Endothelial cell of umbilical vein (primary cell): ENCODE data around the gene FGA. TPM values are rescaled to one million over a fixed set of nuclear protein-coding genes. Genes with fewer than 3 reads are reported as not detected.

ENCODE experiments used
- BruUV-seq: library from RNA; stranded (reverse); fragments of 400-500 nt; replicated peaks from 2 replicates; lab custom pipeline; 2021; lab: Mats Ljungman, UMichigan
- CTCF ChIA-PET: fragments of 300-600, 350-600 bp; sonication (Branson Sonifier 250); formaldehyde crosslinking; loops from one replicate; lab custom pipeline; 2021; ENCODE audit warnings: antibody characterized with exemption, inconsistent platforms; lab: Charles Lee
- POLR2A ChIA-PET: fragments of 300-600, 350-600 bp; sonication (Branson Sonifier 250); formaldehyde crosslinking; loops from one replicate; lab custom pipeline; 2021; ENCODE audit warnings: antibody characterized with exemption, inconsistent platforms; lab: Charles Lee
- DNase-seq: peaks from one replicate; pipeline ENCODE4 v3.0.0-alpha.2; 2011; ENCODE audit warnings: low read depth, low spot score
- FAIRE-seq: peaks from 2 replicates; lab custom pipeline; 2011; peaks lifted over from hg19 to GRCh38; lab: Jason Lieb, UNC
- H2AFZ ChIP-seq: 2 replicates; pipeline ENCODE4 v1.6.0; 2012; ENCODE audit warnings: low read depth, low read length, control low read depth, inconsistent platforms
- H3K27ac ChIP-seq: 2 replicates; pipeline ENCODE4 v1.5.1; 2011; ENCODE audit warnings: low read depth, mild to moderate bottlenecking, control low read depth, low read length, moderate library complexity; ENCODE audit not compliant: insufficient read depth
- H3K27me3 ChIP-seq, 2 experiments: 2 replicates each; pipeline versions ENCODE4 v1.6.0 to v1.6.1; 2011; ENCODE audit warnings: low read length in 2 of 2, mixed read lengths in 1 of 2; ENCODE audit not compliant: control insufficient read depth in 2 of 2, insufficient read depth in 2 of 2
- H3K36me3 ChIP-seq, 2 experiments: 2 replicates in 1 of 2; 3 replicates in 1 of 2; pipeline ENCODE4 v1.5.1; 2011; ENCODE audit warnings: low read length in 2 of 2, mild to moderate bottlenecking in 1 of 2, moderate library complexity in 1 of 2; ENCODE audit not compliant: control insufficient read depth in 2 of 2, insufficient read depth in 2 of 2; ENCODE audit errors: extremely low read depth in 1 of 2
- H3K4me1 ChIP-seq: 3 replicates; pipeline ENCODE4 v1.5.1; 2011; ENCODE audit warnings: mild to moderate bottlenecking, low read length; ENCODE audit not compliant: control insufficient read depth, insufficient read depth; ENCODE audit errors: extremely low read depth
- H3K4me2 ChIP-seq: 2 replicates; pipeline ENCODE4 v1.6.1; 2011; ENCODE audit warnings: low read length, control low read depth, mixed read lengths; ENCODE audit not compliant: insufficient read depth
- H3K4me3 ChIP-seq, 3 experiments: fragments of 200-600 bp in 1 of 3; sonication (generic), shearing (Covaris generic) in 1 of 3; replicated peaks in 1 of 3; 2 replicates each; pipeline ENCODE4 v1.5.1; 2011 to 2016; ENCODE audit warnings: control low read depth in 3 of 3, low read length in 3 of 3, mild to moderate bottlenecking in 2 of 3, inconsistent platforms in 1 of 3, low read depth in 1 of 3, moderate library complexity in 1 of 3; ENCODE audit not compliant: insufficient read depth in 1 of 3
- H3K79me2 ChIP-seq: 2 replicates; pipeline ENCODE4 v1.6.0; 2012; ENCODE audit warnings: low read length, inconsistent platforms; ENCODE audit not compliant: control insufficient read depth, insufficient read depth
- H3K9ac ChIP-seq: replicated peaks from 2 replicates; pipeline ENCODE3; 2011; ENCODE audit warnings: low read length, control low read depth; ENCODE audit not compliant: insufficient read depth; ENCODE audit errors: extremely low read depth
- H3K9me1 ChIP-seq: replicated peaks from 3 replicates; pipeline ENCODE4 v1.6.0; 2011; ENCODE audit warnings: mild to moderate bottlenecking, low read length; ENCODE audit not compliant: control insufficient read depth, insufficient read depth; ENCODE audit errors: extremely low read depth
- H3K9me3 ChIP-seq: replicated peaks from 2 replicates; pipeline ENCODE4 v1.5.1; 2012; ENCODE audit warnings: low read length, inconsistent platforms; ENCODE audit not compliant: control insufficient read depth, insufficient read depth
- H4K20me1 ChIP-seq: replicated peaks from 2 replicates; pipeline ENCODE3; 2011; ENCODE audit warnings: mild to moderate bottlenecking, low read length; ENCODE audit not compliant: control insufficient read depth, insufficient read depth; ENCODE audit errors: extremely low read depth
- EZH2 ChIP-seq: IDR thresholded peaks from 2 replicates; pipeline ENCODE4 v1.6.1; 2012; ENCODE audit warnings: borderline replicate concordance, low read depth, mild to moderate bottlenecking, moderate library complexity, low read length, inconsistent platforms; ENCODE audit not compliant: severe bottlenecking
- FOS ChIP-seq: IDR thresholded peaks from 2 replicates; pipeline ENCODE4 v1.6.1; 2011; ENCODE audit warnings: mild to moderate bottlenecking, low read length, moderate library complexity, borderline replicate concordance; ENCODE audit not compliant: insufficient read depth
- GATA2 ChIP-seq: IDR thresholded peaks from 2 replicates; pipeline ENCODE4 v1.7.0; 2011; ENCODE audit warnings: low read depth, mild to moderate bottlenecking, moderate library complexity, mixed read lengths, low read length; ENCODE audit not compliant: insufficient read length, insufficient read depth
- JUN ChIP-seq: IDR thresholded peaks from 2 replicates; pipeline ENCODE4 v1.6.1; 2011; ENCODE audit warnings: borderline replicate concordance, low read depth; ENCODE audit not compliant: insufficient read length, insufficient read depth
- MYC ChIP-seq: IDR thresholded peaks from one replicate; pipeline ENCODE4 v1.6.1; 2011; ENCODE audit warnings: mild to moderate bottlenecking, low read depth, low read length
- POLR2A ChIP-seq: IDR thresholded peaks from 2 replicates; pipeline ENCODE4 v1.6.1; 2012; ENCODE audit warnings: low read depth, mild to moderate bottlenecking, control low read depth, low read length
- POLR2AphosphoS5 ChIP-seq: IDR thresholded peaks from 2 replicates; pipeline ENCODE4 v1.6.1; 2012; ENCODE audit warnings: low read depth, mild to moderate bottlenecking, control low read depth, low read length, moderate library complexity; ENCODE audit not compliant: insufficient read depth
- dilution Hi-C: fragments of 300-500 bp; cut with MboI; formaldehyde crosslinking; loops from one replicate; pipeline ENCODE4 v1.15.0; 2019; ENCODE audit warnings: low sequenced_read_pairs; ENCODE audit not compliant: extremely low pct_ligation_motif_present
- intact Hi-C: fragments of 100-400 bp; cut with micrococcal nuclease; formaldehyde crosslinking; loops from one replicate; pipeline ENCODE4 v1.10.0; 2022
- polyA plus RNA-seq, 4 experiments: library from polyadenylated mRNA; depleted of rRNA in 3 of 4; stranded (reverse) in 3 of 4; unstranded in 1 of 4; fragments of >200 nt; gene quantifications; 2 replicates each; pipeline versions ENCODE4 v1.2.1 to v1.2.3, GENCODE V29; 2011 to 2012; ENCODE audit warnings: missing spikeins in 1 of 4
- total RNA-seq: library from RNA; stranded (reverse); gene quantifications from 2 replicates; pipeline ENCODE4 v1.2.3, GENCODE V29; 2021
- TF ChIP-seq, protein P1 (sequence below), 2 donors: IDR thresholded peaks; 1 replicate in 1 of 2; 2 replicates in 1 of 2; pipeline ENCODE4 v1.5.1; 2011; ENCODE audit warnings: low read length in 2 of 2, mild to moderate bottlenecking in 2 of 2, moderate library complexity in 2 of 2, control low read depth in 1 of 2, inconsistent platforms in 1 of 2, low read depth in 1 of 2; ENCODE audit not compliant: insufficient read depth in 1 of 2; ENCODE audit errors: extremely low read depth in 1 of 2
- TF ChIP-seq, protein P2 (sequence below): IDR thresholded peaks from 2 replicates; pipeline ENCODE4 v1.6.1; 2011; ENCODE audit not compliant: insufficient read depth, insufficient read length

The FGA gene
- total and polyA plus RNA-seq, 2 donors (not counting 3 experiments of a cell fraction or from before 2014, with no cell fraction given), result not detected

DNA sequence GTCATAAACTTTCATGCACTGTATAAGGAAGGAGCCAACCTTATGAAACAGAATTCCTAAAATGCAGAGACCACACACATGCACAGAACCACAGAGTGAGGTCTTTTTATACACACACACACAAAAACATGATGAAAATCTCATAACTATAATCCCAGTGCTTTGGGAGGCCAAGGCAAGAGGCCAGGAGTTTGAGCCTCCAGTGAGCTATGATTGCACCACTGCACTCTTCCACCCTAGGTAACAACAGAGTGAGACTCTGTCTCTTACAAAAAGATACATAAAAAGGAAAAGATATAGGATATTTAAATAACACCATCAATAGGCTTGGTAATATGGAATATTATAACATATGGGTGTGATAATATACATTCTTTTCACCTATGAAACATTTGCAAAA, 10.6 kb downstream of the FGA start:
- ChIA-PET POLR2A (no interaction called here), CTCF (interaction anchor here (1.9 kb wide), 1 partner anchor 39 kb away, joined by 7 read pairs; no protein-coding TSS in a partner anchor)
- Histone ChIP-seq H3K27me3 (peaks cover 0 to 2% of the 10 kb centered on the region in 2 experiments), H3K9ac (no peak overlapping the region), H3K9me1 (no peaks in the 10 kb centered on the region), H3K27ac (no peak overlapping the region), H3K79me2 (no peaks in the 10 kb centered on the region), H3K4me3 (no peak overlapping the region), H3K4me2 (no peak overlapping the region), H3K4me1 (no peaks in the 10 kb centered on the region), H4K20me1 (no peaks in the 10 kb centered on the region), H3K9me3 (no peaks in the 10 kb centered on the region), H2AFZ (no peak overlapping the region), H3K36me3 (no peaks in the 10 kb centered on the region)
- dilution Hi-C loops, result no loop called here
- intact Hi-C loops, result no loop called here
- DNase-seq (no peak), FAIRE-seq (no peak)
- no TSS peak for BruUV-seq
- TF ChIP-seq EZH2 (no peak), MYC (no peak), POLR2A (no peak), JUN (no peak), FOS (no peak), POLR2AphosphoS5 (no peak), GATA2 (no peak)
- TF ChIP-seq, protein P1, sequence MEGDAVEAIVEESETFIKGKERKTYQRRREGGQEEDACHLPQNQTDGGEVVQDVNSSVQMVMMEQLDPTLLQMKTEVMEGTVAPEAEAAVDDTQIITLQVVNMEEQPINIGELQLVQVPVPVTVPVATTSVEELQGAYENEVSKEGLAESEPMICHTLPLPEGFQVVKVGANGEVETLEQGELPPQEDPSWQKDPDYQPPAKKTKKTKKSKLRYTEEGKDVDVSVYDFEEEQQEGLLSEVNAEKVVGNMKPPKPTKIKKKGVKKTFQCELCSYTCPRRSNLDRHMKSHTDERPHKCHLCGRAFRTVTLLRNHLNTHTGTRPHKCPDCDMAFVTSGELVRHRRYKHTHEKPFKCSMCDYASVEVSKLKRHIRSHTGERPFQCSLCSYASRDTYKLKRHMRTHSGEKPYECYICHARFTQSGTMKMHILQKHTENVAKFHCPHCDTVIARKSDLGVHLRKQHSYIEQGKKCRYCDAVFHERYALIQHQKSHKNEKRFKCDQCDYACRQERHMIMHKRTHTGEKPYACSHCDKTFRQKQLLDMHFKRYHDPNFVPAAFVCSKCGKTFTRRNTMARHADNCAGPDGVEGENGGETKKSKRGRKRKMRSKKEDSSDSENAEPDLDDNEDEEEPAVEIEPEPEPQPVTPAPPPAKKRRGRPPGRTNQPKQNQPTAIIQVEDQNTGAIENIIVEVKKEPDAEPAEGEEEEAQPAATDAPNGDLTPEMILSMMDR (IDR thresholded peaks at IDR 0.05; ENCODE audit: extremely low read depth in 1 of 2, insufficient read depth in 1 of 2, low read depth in 1 of 2, low read length in 2 of 2), result no peak
- TF ChIP-seq, protein P2, sequence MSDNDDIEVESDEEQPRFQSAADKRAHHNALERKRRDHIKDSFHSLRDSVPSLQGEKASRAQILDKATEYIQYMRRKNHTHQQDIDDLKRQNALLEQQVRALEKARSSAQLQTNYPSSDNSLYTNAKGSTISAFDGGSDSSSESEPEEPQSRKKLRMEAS, result no peak
